Measurements from ENCODE around the gene TSC22D4. TPM values are rescaled to one million over a fixed set of nuclear protein-coding genes. Genes with fewer than 3 reads are reported as not detected.

Gene TSC22D4
- total and polyA plus RNA-seq, 9 of the 15 experiments (the other 6 are each of a cell fraction or from before 2014, with no cell fraction given): 0.37 to 107 (median 28.7) TPM

- Histone ChIP-seq H3K9me1 (ENCODE audit: control insufficient read depth, insufficient read depth, low read length) (no peaks in the 10 kb centered on the region), H3K79me2 (ENCODE audit: control insufficient read depth, insufficient read depth, low read length) (peaks cover 9% of the 10 kb centered on the region), H3K9ac (ENCODE audit: insufficient read depth in 1 of 2, low read depth in 2 of 2, low read length in 2 of 2) (no peak overlapping the region), H3K4me3 (no peak overlapping the region), H3K4me1 (replicated peaks in 1 of 2; ENCODE audit: control insufficient read depth in 2 of 2, insufficient read depth in 2 of 2, low read length in 2 of 2) (peaks cover 3 to 20% of the 10 kb centered on the region in 2 experiments; a peak in 4 of 5 replicates), H3K9me3 (replicated peaks; ENCODE audit: control insufficient read depth, insufficient read depth, low read depth, low read length) (peaks cover 4% of the 10 kb centered on the region; the same call in 1 of the 2 replicates), H3K27me3 (ENCODE audit: control insufficient read depth in 2 of 2, insufficient read depth in 2 of 2, low read length in 2 of 2) (no peaks in the 10 kb centered on the region), H4K20me1 (replicated peaks; ENCODE audit: control insufficient read depth, insufficient read depth, low read length) (no peaks in the 10 kb centered on the region), H3K4me2 (ENCODE audit: insufficient read depth, low read length) (no peak overlapping the region), H3K36me3 (ENCODE audit: control insufficient read depth, insufficient read depth, low read length) (no peaks in the 10 kb centered on the region), H2AFZ (ENCODE audit: low read depth, low read length) (no peak overlapping the region), H3K27ac (ENCODE audit: extremely low read depth, low read depth, low read length) (no peak overlapping the region)
- DNase-seq (ENCODE audit: extremely low read depth in 1 of 4, low spot score in 3 of 4): no peak
- in situ Hi-C loops (cut with MboI) (no loop called here), intact Hi-C loops (cut with micrococcal nuclease) (no loop called here)
- no peak for FAIRE-seq
- ATAC-seq: no peak
- TF ChIP-seq ZNF316 (IDR thresholded peaks at IDR 0.05) (peak; percentile 84), C11orf30 (IDR thresholded peaks at IDR 0.05; ENCODE audit: low read depth) (peak; percentile 75), MAFG (tag; conservative IDR thresholded peaks at IDR 0.05) (peak; percentile 36), MAFF (IDR thresholded peaks at IDR 0.05; ENCODE audit: low read length) (peak; percentile 16; the same call in 1 of the 2 replicates), POLR2AphosphoS5 (IDR thresholded peaks at IDR 0.05; ENCODE audit: control insufficient read depth, insufficient read depth, low read depth, low read length) (no peak)
- ChIA-PET CTCF (ENCODE audit: low intra/inter-chr PET ratio) (no interaction called here), POLR2A (interaction anchor here (0.7 to 1.1 kb wide), 2 partner anchors 10 to 484 kb away, joined by 3 read pairs; no protein-coding TSS in a partner anchor)
- BruUV-seq (replicated peaks): no TSS peak
- WGBS (ENCODE audit: insufficient coverage, low coverage, missing lambda C conversion rate): 44% methylated on average over 1 of the region's 1 CpG
Observed at GRCh38 chr7:100425347-100425746, 53.7 kb downstream of the TSC22D4 start.

GRCh38 chr7:100423315-100423714 lies 55.7 kb downstream of the TSC22D4 start:
- no peak overlapping the region for H3K4me2 ChIP-seq (ENCODE audit: insufficient read depth, low read length)
- FAIRE-seq: no peak
- peaks cover 3 to 8% of the 10 kb centered on the region in 2 experiments; a peak in 4 of 5 replicates for H3K4me1 ChIP-seq (replicated peaks in 1 of 2; ENCODE audit: control insufficient read depth in 2 of 2, insufficient read depth in 2 of 2, low read length in 2 of 2)
- 62% methylated on average over 6 of the region's 6 CpGs for WGBS (ENCODE audit: insufficient coverage, low coverage, missing lambda C conversion rate)
- no peaks in the 10 kb centered on the region for H3K27me3 ChIP-seq (ENCODE audit: control insufficient read depth in 2 of 2, insufficient read depth in 2 of 2, low read length in 2 of 2)
- no peak for ATAC-seq
- H3K27ac ChIP-seq (ENCODE audit: extremely low read depth, low read depth, low read length): no peak overlapping the region
- POLR2A ChIA-PET: no interaction called here
- intact Hi-C loops (cut with micrococcal nuclease): no loop called here
- H3K4me3 ChIP-seq: no peak overlapping the region
- no TSS peak for BruUV-seq (replicated peaks)
- no peak overlapping the region for H3K9ac ChIP-seq (ENCODE audit: insufficient read depth in 1 of 2, low read depth in 2 of 2, low read length in 2 of 2)
- no peaks in the 10 kb centered on the region for H3K9me1 ChIP-seq (ENCODE audit: control insufficient read depth, insufficient read depth, low read length)
- in situ Hi-C loops (cut with MboI): no loop called here
- H3K79me2 ChIP-seq (ENCODE audit: control insufficient read depth, insufficient read depth, low read length): no peaks in the 10 kb centered on the region
- no peaks in the 10 kb centered on the region for H4K20me1 ChIP-seq (replicated peaks; ENCODE audit: control insufficient read depth, insufficient read depth, low read length)
- H3K36me3 ChIP-seq (ENCODE audit: control insufficient read depth, insufficient read depth, low read length): no peaks in the 10 kb centered on the region
- peaks cover 4% of the 10 kb centered on the region; the same call in 1 of the 2 replicates for H3K9me3 ChIP-seq (replicated peaks; ENCODE audit: control insufficient read depth, insufficient read depth, low read depth, low read length)
- no peak for DNase-seq (ENCODE audit: extremely low read depth in 1 of 4, low spot score in 3 of 4)
- H2AFZ ChIP-seq (ENCODE audit: low read depth, low read length): no peak overlapping the region
- CTCF ChIA-PET (ENCODE audit: low intra/inter-chr PET ratio): no interaction called here
- no peak for TF ChIP-seq CREM (IDR thresholded peaks at IDR 0.05; ENCODE audit: low read depth)
- TF ChIP-seq ZNF197 (CRISPR knock-in tag; IDR thresholded peaks at IDR 0.05; ENCODE audit: low read depth): no peak
- no peak for TF ChIP-seq EGR1 (conservative IDR thresholded peaks at IDR 0.05)
- TF ChIP-seq AFF4 (CRISPR knock-in tag; IDR thresholded peaks at IDR 0.05): no peak
- TF ChIP-seq IRF9 (tag; IDR thresholded peaks at IDR 0.05): no peak
- TF ChIP-seq MXD1 (CRISPR knock-in tag; IDR thresholded peaks at IDR 0.05; ENCODE audit: borderline replicate concordance, poor library complexity, severe bottlenecking): no peak
- no peak for TF ChIP-seq EZH2 (IDR thresholded peaks at IDR 0.05; ENCODE audit: borderline replicate concordance, low read depth, low read length)

All from K562 (cell line).